Type B pancreatic cell (in vitro differentiated cells): Measurements from ENCODE around the gene KIF26B. TPM values are rescaled to one million over a fixed set of nuclear protein-coding genes. Genes with fewer than 3 reads are reported as not detected.

Experiments used
- DNase-seq: peaks from one replicate; pipeline ENCODE4 v3.0.0; 2021; ENCODE audit warnings: mixed read lengths; ENCODE audit not compliant: unreplicated experiment; ENCODE audit errors: extremely low spot score
- H3K27ac Mint-ChIP-seq: 2 replicates; pipeline ENCODE4 v1.8.0; 2021; ENCODE audit warnings: mild to moderate bottlenecking, mixed read lengths
- H3K27me3 Mint-ChIP-seq: 2 replicates; pipeline ENCODE4 v1.8.0; 2021; ENCODE audit warnings: mixed read lengths
- H3K36me3 Mint-ChIP-seq: 2 replicates; pipeline ENCODE4 v1.8.0; 2021; ENCODE audit warnings: mixed read lengths
- H3K4me1 Mint-ChIP-seq: one replicate; pipeline ENCODE4 v1.8.0; 2021; ENCODE audit warnings: mixed read lengths; ENCODE audit not compliant: unreplicated experiment
- H3K4me3 Mint-ChIP-seq: 2 replicates; pipeline ENCODE4 v1.8.0; 2021; ENCODE audit warnings: mild to moderate bottlenecking, mixed read lengths
- H3K9me3 Mint-ChIP-seq: 2 replicates; pipeline ENCODE4 v1.8.0; 2021; ENCODE audit warnings: mixed read lengths
- CTCF ChIP-seq: fragments of 200-600 bp; sonication (generic); conservative IDR thresholded peaks from 2 replicates; pipeline ENCODE4 v1.5.0; 2021; ENCODE audit warnings: antibody characterized with exemption, mild to moderate bottlenecking
- long read RNA-seq: library from polyadenylated mRNA; unstranded; transcript quantifications from one replicate; pipeline ENCODE4 v2.0.0, GENCODE V29; 2020
- total RNA-seq: library from RNA; stranded (reverse); gene quantifications from 2 replicates; pipeline ENCODE4 v1.2.1, GENCODE V29; 2021; ENCODE audit warnings: low replicate concordance

Gene KIF26B
- 6.1 and 22.1 TPM in 2 replicates for total RNA-seq
- long read RNA-seq, partial matches to known transcripts = 0 of 1 reads
- long read RNA-seq, other reads (novel, unspliced or antisense) = 1 of 1 reads

DNA sequence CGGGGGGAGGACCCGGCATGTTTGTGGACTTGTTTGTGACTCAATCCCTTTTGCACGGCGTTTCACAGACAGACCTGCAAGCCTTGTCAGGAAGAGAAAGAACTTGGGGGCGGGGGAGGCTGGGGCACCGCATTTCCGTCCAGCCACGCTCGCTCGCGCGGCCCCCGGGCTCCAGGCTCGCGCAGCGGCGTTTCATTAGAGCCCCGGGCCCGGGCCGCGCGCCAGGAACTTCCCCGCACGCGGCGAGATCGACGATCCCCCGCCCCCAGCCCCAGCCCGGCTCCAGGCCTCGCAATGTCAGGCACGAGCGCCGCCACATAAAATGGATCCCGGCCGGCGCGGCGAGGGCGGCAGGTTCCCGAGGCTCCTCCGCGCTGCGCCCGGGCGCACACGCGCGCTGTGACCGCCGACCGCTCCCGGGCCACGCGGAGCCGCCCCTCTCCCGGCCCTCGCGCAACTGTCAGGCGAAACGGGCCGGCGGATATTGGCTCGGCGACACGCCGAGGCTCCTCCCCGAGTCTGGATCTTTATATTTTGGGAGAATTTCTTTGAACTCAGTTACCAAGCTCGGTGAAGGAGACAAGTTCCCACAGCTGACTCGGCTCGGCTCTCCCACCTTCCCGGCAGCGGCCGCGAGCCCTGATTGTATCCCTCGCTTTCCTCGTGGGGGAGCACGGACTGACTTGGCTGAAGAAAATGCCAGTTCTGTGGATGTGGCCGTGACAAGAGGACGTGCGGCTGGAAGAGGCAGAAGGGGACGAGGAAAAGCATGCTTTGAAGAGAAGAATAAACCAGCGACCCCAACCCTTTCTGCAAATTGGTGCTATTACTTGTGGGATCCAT is at the start of gene KIF26B:
KIF26B (plus strand) TSS at position 557 of the 843 bp plus-strand sequence. CDS start 440 bp downstream, outside the sequence.
- Mint-ChIP-seq H3K27me3 (peaks cover 64% of the 10 kb centered on the region), H3K27ac (peak within 1 kb of the TSS; percentile 66), H3K4me3 (peak within 1 kb of the TSS; percentile 95), H3K4me1 (peaks cover 10% of the 10 kb centered on the region), H3K9me3 (no peaks in the 10 kb centered on the region), H3K36me3 (peaks cover 20% of the 10 kb centered on the region)
- peak; percentile 80 for DNase-seq
- TF ChIP-seq CTCF = no peak

DNA sequence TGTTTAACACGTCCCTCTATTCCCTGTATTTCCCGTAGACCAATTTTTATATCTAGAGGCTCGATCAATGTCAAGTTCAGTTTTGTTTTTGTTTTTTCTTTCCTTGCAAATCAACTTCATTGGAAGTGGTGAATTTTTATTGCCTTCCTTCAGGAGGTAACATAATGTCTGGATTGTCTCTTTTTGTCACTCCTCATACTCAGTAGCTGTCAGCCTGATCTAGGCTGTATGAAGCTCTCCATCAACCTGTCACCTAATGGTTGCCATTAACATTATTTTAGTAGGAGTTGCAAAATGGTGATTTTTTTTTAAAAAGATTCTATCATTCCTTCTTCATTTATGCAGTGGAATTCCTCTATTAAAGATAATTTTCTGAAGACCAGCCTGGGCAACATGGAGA is 49.7 kb upstream of the KIF26B start:
- H3K27ac Mint-ChIP-seq = no peak overlapping the region
- peaks cover 19% of the 10 kb centered on the region for H3K4me1 Mint-ChIP-seq
- TF ChIP-seq CTCF = no peak
- no peak overlapping the region for H3K4me3 Mint-ChIP-seq
- DNase-seq = no peak
- peaks cover 12% of the 10 kb centered on the region for H3K9me3 Mint-ChIP-seq
- peaks cover 8% of the 10 kb centered on the region for H3K36me3 Mint-ChIP-seq
- peaks cover 10% of the 10 kb centered on the region for H3K27me3 Mint-ChIP-seq

- Mint-ChIP-seq H3K9me3 (peaks cover 12% of the 10 kb centered on the region), H3K4me1 (peaks cover 19% of the 10 kb centered on the region)
- no peak for DNase-seq
These were observed 48.9 kb upstream of the KIF26B start for GRCh38 chr1:245105815-245106410.

DNA sequence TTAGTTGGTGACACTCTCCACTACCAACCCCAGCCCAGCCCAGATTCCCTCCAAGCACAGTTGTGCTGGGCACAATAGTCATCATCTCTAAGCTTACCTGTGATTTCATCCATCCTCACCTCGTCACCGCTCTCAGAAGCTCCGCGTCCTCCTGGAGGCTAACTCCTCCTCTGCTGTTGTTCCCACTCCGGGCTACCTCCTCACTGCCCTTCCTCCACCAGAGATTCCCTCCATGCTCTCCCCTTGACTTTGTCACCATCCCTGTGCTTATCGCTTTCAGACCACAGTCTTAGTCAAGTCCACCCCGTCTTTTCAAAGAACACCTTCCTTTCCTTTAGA is 47.0 kb upstream of the KIF26B start:
- peaks cover 8% of the 10 kb centered on the region for H3K36me3 Mint-ChIP-seq
- no peak for DNase-seq
- no peak for TF ChIP-seq CTCF
- H3K4me1 Mint-ChIP-seq = peaks cover 19% of the 10 kb centered on the region
- H3K27ac Mint-ChIP-seq = no peak overlapping the region
- H3K4me3 Mint-ChIP-seq = no peak overlapping the region
- H3K9me3 Mint-ChIP-seq = peaks cover 12% of the 10 kb centered on the region
- peaks cover 10% of the 10 kb centered on the region for H3K27me3 Mint-ChIP-seq

More at GRCh38 chr1:245105815-245106410, 48.9 kb upstream of the KIF26B start:
- H3K4me3 Mint-ChIP-seq = no peak overlapping the region
- H3K27me3 Mint-ChIP-seq = peaks cover 10% of the 10 kb centered on the region
- no peak for TF ChIP-seq CTCF
- no peak overlapping the region for H3K27ac Mint-ChIP-seq
- peaks cover 8% of the 10 kb centered on the region for H3K36me3 Mint-ChIP-seq

- H3K27ac Mint-ChIP-seq = peak overlapping the region; percentile 2
- no peak for TF ChIP-seq CTCF
- H3K9me3 Mint-ChIP-seq = peaks cover 12% of the 10 kb centered on the region
- peaks cover 10% of the 10 kb centered on the region for H3K27me3 Mint-ChIP-seq
- DNase-seq = no peak
- no peak overlapping the region for H3K4me3 Mint-ChIP-seq
- peaks cover 19% of the 10 kb centered on the region for H3K4me1 Mint-ChIP-seq
- peaks cover 8% of the 10 kb centered on the region for H3K36me3 Mint-ChIP-seq
These were observed 46.5 kb upstream of the KIF26B start for GRCh38 chr1:245108246-245108645.
